Urothelium cell line (cell line): ENCODE data around the gene KBTBD8.

ENCODE experiments used
- DNase-seq: peaks from one replicate; pipeline ENCODE4 v3.0.0; 2011; ENCODE audit warnings: low spot score, mixed read lengths
- FAIRE-seq: peaks from 2 replicates; lab custom pipeline; 2011; peaks lifted over from hg19 to GRCh38; lab: Jason Lieb, UNC

KBTBD8 gene

GRCh38 chr3:67031986-67032385 is 33.9 kb downstream of the KBTBD8 start:
- DNase-seq (no peak), FAIRE-seq (no peak)

DNA sequence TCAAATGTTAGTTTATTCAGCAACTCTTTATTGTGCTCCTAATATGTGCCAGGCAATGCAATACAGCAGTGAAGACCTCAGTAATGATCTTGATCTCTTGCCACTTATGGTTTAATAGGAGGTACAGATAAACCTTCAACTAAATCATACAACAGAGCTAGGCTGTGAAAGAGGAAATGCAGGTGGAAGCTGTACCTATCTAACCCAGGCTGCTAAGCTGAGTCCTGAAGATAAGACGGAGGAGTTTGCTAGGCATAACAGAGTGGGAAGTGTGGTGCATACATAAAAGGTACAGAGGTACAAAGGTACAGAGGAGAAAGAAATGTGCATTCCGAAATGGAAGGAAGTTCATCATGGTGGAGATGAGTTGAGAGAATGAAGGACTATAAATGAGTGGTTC is 35.0 kb downstream of the KBTBD8 start:
- no peak for FAIRE-seq
- DNase-seq, result no peak

DNA sequence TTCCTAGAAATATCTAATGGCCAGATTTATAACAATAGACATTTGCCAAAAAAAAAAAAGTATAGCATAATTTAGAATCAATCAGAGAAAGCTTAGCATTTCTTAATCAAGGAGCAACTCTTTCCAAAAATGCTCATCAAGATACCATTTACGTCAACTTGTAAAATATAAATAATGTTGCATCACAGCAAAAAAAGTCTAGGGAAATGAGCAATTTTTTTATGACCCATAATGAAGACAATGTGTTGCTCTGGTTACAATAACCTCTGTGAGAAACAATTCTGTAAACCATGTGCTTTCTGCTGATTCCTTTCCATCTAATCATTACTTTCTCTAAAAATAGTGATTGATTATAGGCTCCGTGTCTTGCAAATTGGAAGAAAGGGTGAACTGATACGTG is 36.3 kb downstream of the KBTBD8 start:
- no peak for FAIRE-seq
- DNase-seq, result no peak

DNA sequence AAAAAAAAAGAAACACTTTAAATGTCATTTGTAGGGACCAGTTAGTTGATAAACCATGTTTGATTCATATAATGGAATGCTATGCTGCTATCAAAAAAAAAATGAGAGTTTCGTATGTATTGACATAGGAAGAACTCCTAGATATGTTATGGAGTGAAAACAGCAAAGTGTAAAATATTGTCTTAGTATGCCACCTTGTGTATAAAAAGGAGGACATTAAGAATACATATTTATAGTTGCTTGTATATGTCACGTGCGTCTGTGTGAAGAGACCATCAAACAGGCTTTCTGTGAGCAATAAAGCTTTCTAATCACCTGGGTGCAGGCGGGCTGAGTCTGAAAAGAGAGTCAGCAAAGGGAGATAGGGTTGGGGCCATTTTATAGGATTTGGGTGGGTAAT is 39.5 kb downstream of the KBTBD8 start:
- FAIRE-seq (no peak), DNase-seq (no peak)

- FAIRE-seq, result no peak
- no peak for DNase-seq
Measured at GRCh38 chr3:67044295-67044694, 46.2 kb downstream of the KBTBD8 start.

DNA sequence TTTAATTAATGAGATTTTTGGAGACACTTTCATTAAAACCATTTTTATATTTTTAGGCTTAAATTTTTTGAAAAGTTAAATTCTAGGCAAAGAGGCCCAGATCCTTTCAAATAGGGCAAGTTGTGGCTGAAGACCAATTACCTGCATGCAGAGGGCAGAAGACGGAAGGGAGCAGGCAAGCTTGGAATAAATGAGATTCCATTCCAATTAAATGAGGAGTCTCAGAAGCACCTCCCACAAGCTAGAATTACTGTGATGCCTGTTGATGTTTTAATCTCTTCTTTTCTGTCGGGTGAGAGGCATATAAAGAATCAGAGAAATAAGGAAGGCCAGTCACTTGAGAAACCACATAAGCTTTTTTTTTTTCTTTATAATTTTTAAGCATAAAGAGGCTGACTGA is 46.8 kb downstream of the KBTBD8 start:
- no peak for DNase-seq
- no peak for FAIRE-seq

- FAIRE-seq (no peak), DNase-seq (no peak)
Measured at GRCh38 chr3:67045711-67046465, 47.8 kb downstream of the KBTBD8 start.

DNA sequence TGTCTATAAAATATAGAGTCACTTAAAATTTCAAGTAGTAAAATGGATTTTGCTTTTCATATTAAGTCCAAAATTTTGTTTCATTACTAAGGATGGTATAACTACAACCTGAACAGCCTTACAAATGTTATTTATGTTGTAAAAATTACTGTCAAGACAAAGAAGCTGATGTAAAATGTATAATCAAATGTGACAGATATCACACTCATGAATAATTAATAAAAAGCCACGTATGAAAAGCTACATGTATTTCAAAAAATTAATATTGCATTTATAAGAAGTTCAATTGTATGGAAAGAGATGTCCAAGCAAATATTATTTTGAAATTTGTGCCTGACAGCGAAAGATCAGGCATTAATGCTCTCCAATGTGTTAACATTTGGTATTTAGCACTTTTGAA is 48.9 kb downstream of the KBTBD8 start:
- no peak for DNase-seq
- no peak for FAIRE-seq

DNA sequence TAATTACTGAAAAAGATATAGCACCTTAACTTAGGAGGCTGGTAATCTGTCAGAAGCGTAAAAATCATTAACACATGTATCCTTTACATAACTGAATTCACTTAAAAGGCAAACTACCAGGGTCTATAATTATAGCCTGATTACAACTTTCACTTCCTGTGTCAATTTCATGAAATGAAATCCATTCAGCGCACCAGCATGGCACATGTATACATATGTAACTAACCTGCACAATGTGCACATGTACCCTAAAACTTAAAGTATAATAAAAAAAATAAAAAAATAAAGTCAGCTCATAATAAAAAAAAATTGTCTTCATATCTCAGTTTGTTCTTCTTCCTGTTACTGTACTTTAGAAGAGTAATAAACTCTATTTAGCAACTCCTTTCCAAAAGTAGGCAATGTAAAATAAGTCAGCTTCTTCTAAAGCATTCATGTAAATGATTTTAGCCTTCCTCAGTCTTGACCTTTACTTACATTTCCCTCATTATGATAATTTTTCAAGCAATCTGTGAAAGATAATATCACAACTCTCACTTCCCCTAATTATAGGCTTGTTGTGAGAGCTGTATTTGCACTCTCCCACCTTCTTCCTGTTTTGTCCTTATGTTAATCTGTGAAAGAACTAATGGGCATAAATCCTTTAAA is 50.1 kb downstream of the KBTBD8 start:
- DNase-seq (no peak), FAIRE-seq (no peak)

DNA sequence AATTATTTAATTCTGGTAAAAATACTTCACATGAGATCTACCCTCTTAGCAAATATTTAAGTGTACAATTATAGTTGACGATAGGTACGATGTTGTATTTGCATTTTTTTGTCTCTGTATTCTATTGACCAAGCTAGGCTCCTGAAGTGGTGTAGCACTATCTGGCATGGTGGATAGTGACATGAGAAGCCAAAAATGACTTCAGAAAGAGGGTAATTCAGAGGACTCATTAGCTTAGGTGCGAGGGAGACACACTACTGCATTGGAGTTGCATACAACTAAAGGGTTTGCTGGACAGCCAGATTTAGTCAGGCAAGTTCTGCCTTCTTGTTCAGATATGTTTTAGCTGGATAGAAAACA is 50.6 kb downstream of the KBTBD8 start:
- FAIRE-seq (no peak), DNase-seq (no peak)

DNA sequence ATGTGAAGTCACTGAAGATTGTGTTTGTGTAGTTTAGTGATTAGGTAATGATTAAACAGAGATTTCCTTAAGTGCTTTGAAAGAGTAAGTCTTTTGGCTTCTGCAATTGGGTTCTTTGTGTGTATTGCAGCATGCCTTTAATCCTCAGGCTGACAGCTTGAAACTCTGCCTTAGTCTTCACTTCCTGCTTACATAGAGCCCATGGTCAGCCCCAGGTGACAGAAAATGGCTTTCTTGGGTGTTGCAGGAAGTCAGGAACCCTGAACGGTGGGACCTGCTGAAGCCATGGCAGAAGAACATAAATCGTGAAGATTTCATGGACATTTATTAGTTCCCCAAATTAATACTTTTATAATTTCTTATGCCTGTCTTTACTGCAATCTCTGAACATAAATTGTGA is 61.3 kb downstream of the KBTBD8 start:
- FAIRE-seq (no peak), DNase-seq (no peak)
